ENCODE results near the gene MAGI1.

DNA sequence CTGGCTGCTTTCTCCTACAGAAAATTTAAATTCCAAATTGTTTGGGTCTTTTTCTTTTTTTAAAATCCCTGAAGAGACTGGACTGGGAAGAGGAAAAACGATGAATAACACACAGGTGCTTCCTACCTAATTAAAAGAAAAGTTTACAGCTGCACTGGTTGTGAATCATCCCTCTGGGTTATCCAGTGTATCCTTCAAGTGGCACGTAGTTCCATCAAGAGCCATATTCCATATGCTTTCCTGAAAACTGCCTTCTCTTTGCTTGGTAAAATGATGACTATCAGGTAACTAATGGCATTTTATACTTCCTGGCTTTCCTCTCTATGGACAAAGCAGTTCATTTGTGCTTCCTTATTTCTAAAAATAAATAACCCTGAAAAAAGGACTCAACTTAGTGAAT lies 123.2 kb downstream of the MAGI1 start:
- TF ChIP-seq, protein P1, sequence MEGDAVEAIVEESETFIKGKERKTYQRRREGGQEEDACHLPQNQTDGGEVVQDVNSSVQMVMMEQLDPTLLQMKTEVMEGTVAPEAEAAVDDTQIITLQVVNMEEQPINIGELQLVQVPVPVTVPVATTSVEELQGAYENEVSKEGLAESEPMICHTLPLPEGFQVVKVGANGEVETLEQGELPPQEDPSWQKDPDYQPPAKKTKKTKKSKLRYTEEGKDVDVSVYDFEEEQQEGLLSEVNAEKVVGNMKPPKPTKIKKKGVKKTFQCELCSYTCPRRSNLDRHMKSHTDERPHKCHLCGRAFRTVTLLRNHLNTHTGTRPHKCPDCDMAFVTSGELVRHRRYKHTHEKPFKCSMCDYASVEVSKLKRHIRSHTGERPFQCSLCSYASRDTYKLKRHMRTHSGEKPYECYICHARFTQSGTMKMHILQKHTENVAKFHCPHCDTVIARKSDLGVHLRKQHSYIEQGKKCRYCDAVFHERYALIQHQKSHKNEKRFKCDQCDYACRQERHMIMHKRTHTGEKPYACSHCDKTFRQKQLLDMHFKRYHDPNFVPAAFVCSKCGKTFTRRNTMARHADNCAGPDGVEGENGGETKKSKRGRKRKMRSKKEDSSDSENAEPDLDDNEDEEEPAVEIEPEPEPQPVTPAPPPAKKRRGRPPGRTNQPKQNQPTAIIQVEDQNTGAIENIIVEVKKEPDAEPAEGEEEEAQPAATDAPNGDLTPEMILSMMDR (conservative IDR thresholded peaks at IDR 0.05; ENCODE audit: low read length) = no peak
- TF ChIP-seq EZH2phosphoT487 (IDR thresholded peaks at IDR 0.05; ENCODE audit: borderline replicate concordance) = no peak

Measured in Loucy (cell line).